K562 (cell line): ENCODE results near the gene BRD3OS. TPM values are rescaled to one million over a fixed set of nuclear protein-coding genes. Genes with fewer than 3 reads are reported as not detected.
A peak's percentile ranks its signal among the peaks of the same experiment; 100 is the strongest.

ENCODE experiments used
- BACH1 ChIP-seq: fragments of 200-800 bp; sonication (Bioruptor generic); IDR thresholded peaks from 2 replicates; pipeline ENCODE4 v1.6.1; 2016; ENCODE audit warnings: missing genetic modification characterization, missing compliant biosample characterization
- E2F3 ChIP-seq: fragments of 250-450 bp; sonication (Bioruptor Pico); IDR thresholded peaks from 2 replicates; pipeline ENCODE4 v1.4.0; 2020; ENCODE audit warnings: mild to moderate bottlenecking
- EZH2 ChIP-seq: IDR thresholded peaks from 2 replicates; pipeline ENCODE4 v1.6.1; 2012; ENCODE audit warnings: low read depth, mild to moderate bottlenecking, inconsistent platforms, low read length, borderline replicate concordance
- GABPB2 ChIP-seq: fragments of 250-450 bp; sonication (Bioruptor Pico); conservative IDR thresholded peaks from 2 replicates; pipeline ENCODE4 v1.5.1; 2021; ENCODE audit warnings: mild to moderate bottlenecking
- POLR2G ChIP-seq: fragments of 200-400 bp; formaldehyde crosslinking; IDR thresholded peaks from 2 replicates; pipeline ENCODE4 v1.6.1; 2017; ENCODE audit warnings: low read depth, mild to moderate bottlenecking, antibody characterized with exemption, low read length, moderate library complexity
- RNF2 ChIP-seq: sonication (generic); IDR thresholded peaks from 2 replicates; pipeline ENCODE4 v1.6.1; 2016
- RUNX1 ChIP-seq: sonication (generic); IDR thresholded peaks from 2 replicates; pipeline ENCODE4 v1.6.1; 2016; ENCODE audit warnings: antibody characterized with exemption, low read depth
- TAF7 ChIP-seq: fragments of 450-650 bp; IDR thresholded peaks from 2 replicates; pipeline ENCODE4 v1.6.1; 2016; ENCODE audit warnings: missing genetic modification characterization, missing compliant biosample characterization
- TCF7L2 ChIP-seq: fragments of 150-350 bp; IDR thresholded peaks from 2 replicates; pipeline ENCODE4 v1.6.1; 2016; ENCODE audit warnings: low read depth, mild to moderate bottlenecking, low read length, moderate library complexity
- ZFP36 ChIP-seq: fragments of 150-350 bp; IDR thresholded peaks from 2 replicates; pipeline ENCODE4 v1.6.1; 2018; ENCODE audit warnings: low read length, low read depth; ENCODE audit not compliant: partially characterized antibody
- ZNF121 ChIP-seq: sonication (generic); formaldehyde crosslinking; conservative IDR thresholded peaks from 2 replicates; pipeline ENCODE4 v1.8.0; 2022; ENCODE audit warnings: missing genetic modification reagents
- ZNF217 ChIP-seq: sonication (generic); formaldehyde crosslinking; IDR thresholded peaks from 2 replicates; pipeline ENCODE4 v1.8.0; 2022; ENCODE audit warnings: mild to moderate bottlenecking, missing genetic modification reagents
- ZNF24 ChIP-seq: fragments of 450-650 bp; IDR thresholded peaks from 2 replicates; pipeline ENCODE4 v1.6.1; 2016
- ZNF347 ChIP-seq: fragments of 450-650 bp; formaldehyde crosslinking; IDR thresholded peaks from 2 replicates; pipeline ENCODE4 v1.4.0; 2020; ENCODE audit warnings: low read depth, mild to moderate bottlenecking, moderate library complexity
- ZNF408 ChIP-seq: fragments of 250-450 bp; sonication (Bioruptor Pico); IDR thresholded peaks from 2 replicates; pipeline ENCODE4 v1.4.0; 2020; ENCODE audit warnings: low read depth, mild to moderate bottlenecking, moderate library complexity
- ZNF780A ChIP-seq: fragments of 250-450 bp; sonication (Bioruptor Pico); IDR thresholded peaks from 2 replicates; pipeline ENCODE4 v1.5.0; 2021; ENCODE audit warnings: mild to moderate bottlenecking
- polyA plus RNA-seq, 8 experiments: library from polyadenylated mRNA; depleted of rRNA in 4 of 8; stranded (reverse) in 5 of 8; unstranded in 3 of 8; fragments of >200 nt; fragmentation: Nextera tagmentation in 2 of 8; fragmentation: Illumina TruSeq in 1 of 8; extraction: Ambion mirVana in 2 of 8; extraction: Trizol in 1 of 8; gene quantifications; 2 replicates each; pipeline versions ENCODE4 v1.2.1 to v1.2.3, GENCODE V29; 2011 to 2014; ENCODE audit warnings: inconsistent platforms in 1 of 8, missing spikeins in 1 of 8
- total RNA-seq, 7 experiments: library from RNA; depleted of rRNA in 6 of 7; stranded (reverse); fragments of >200 nt in 6 of 7; fragmentation: Illumina TruSeq in 2 of 7; extraction: Trizol in 2 of 7; gene quantifications; 2 replicates each; pipeline versions ENCODE4 v1.2.1 to v1.2.3, GENCODE V29; 2011 to 2021; ENCODE audit warnings: low replicate concordance in 1 of 7
- TF ChIP-seq, protein P1 (sequence below): IDR thresholded peaks from 2 replicates; pipeline ENCODE4 v1.6.1; 2011; ENCODE audit not compliant: insufficient read length; ENCODE audit errors: extremely low read depth
- TF ChIP-seq, protein P2 (sequence below): fragments of 250-450 bp; sonication (Bioruptor Pico); IDR thresholded peaks from 2 replicates; pipeline ENCODE4 v1.8.0; 2021; ENCODE audit warnings: moderate library complexity, mild to moderate bottlenecking, inconsistent platforms
- TF ChIP-seq, protein P3 (sequence below), 2 experiments: fragments of 450-650 bp in 1 of 2; sonication (generic) in 1 of 2; formaldehyde crosslinking in 1 of 2; IDR thresholded peaks; 2 replicates each; pipeline versions ENCODE4 v1.7.1 to v1.9.0; 2016 to 2022; ENCODE audit warnings: inconsistent platforms in 1 of 2, mild to moderate bottlenecking in 1 of 2, missing genetic modification reagents in 1 of 2

BRD3OS gene
- total and polyA plus RNA-seq, 9 of the 15 experiments (the other 6 are each of a cell fraction or from before 2014, with no cell fraction given): 1.1 to 8.7 (median 5.9) TPM

DNA sequence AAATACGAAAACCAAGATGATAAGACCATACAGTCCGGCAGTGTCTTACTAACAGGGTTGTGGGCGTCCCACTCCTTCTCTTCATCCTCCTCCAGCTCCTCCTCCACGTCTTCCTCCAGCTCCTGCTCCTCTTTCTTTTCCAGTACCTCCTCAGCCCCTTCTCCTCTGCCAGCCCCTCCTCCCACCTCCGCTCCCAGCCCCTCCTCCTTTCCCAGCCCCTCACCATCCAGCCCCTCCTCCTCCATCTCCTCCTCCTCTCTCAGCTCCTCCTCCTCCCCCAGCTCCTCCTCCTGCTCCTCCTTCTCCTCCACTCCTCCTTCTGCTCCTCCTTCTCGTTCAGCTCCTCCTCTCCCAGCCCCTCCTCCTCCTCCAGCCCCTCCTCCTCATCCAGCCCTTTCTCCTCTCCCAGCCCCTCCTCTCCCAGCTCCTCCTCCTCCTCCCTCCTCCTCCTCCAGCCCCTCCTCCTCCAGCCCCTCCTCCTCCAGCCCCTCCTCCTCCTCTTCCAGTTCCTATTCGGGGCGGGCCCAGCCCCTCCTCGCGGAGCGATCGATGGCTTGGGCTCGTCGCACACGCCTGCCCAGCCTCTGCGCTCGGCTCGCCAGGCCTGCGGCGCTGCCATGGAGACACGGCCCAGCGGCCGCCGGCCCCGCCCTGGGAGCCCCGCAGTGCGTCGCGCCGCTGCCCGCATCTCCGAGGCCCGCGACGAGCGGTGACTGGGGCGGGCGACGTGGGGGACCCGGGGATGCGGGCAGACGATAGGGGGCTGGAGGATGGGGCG lies at the start of gene BRD3OS (continued):
- no peak for TF ChIP-seq E2F3 (CRISPR knock-in tag)
- no peak for TF ChIP-seq GABPB2 (CRISPR knock-in tag)
- no peak for TF ChIP-seq ZNF217 (CRISPR knock-in tag)
- no peak for TF ChIP-seq RNF2
- no peak for TF ChIP-seq ZFP36
- TF ChIP-seq TCF7L2: no peak
- no peak for TF ChIP-seq ZNF121 (CRISPR knock-in tag)
- TF ChIP-seq, protein P1, sequence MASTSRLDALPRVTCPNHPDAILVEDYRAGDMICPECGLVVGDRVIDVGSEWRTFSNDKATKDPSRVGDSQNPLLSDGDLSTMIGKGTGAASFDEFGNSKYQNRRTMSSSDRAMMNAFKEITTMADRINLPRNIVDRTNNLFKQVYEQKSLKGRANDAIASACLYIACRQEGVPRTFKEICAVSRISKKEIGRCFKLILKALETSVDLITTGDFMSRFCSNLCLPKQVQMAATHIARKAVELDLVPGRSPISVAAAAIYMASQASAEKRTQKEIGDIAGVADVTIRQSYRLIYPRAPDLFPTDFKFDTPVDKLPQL: no peak
- no peak; the same call in 1 of the 2 replicates for TF ChIP-seq TAF7 (tag)
- TF ChIP-seq POLR2G: peak; percentile 70
- no peak for TF ChIP-seq ZNF780A
- TF ChIP-seq ZNF408 (CRISPR knock-in tag): no peak
- no peak for TF ChIP-seq ZNF347 (CRISPR knock-in tag)
- TF ChIP-seq ZNF24: no peak
- TF ChIP-seq RUNX1: no peak
- TF ChIP-seq, protein P2, sequence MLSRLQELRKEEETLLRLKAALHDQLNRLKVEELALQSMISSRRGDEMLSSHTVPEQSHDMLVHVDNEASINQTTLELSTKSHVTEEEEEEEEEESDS (CRISPR knock-in tag): no peak
- TF ChIP-seq BACH1 (tag): no peak
- TF ChIP-seq, protein P3, sequence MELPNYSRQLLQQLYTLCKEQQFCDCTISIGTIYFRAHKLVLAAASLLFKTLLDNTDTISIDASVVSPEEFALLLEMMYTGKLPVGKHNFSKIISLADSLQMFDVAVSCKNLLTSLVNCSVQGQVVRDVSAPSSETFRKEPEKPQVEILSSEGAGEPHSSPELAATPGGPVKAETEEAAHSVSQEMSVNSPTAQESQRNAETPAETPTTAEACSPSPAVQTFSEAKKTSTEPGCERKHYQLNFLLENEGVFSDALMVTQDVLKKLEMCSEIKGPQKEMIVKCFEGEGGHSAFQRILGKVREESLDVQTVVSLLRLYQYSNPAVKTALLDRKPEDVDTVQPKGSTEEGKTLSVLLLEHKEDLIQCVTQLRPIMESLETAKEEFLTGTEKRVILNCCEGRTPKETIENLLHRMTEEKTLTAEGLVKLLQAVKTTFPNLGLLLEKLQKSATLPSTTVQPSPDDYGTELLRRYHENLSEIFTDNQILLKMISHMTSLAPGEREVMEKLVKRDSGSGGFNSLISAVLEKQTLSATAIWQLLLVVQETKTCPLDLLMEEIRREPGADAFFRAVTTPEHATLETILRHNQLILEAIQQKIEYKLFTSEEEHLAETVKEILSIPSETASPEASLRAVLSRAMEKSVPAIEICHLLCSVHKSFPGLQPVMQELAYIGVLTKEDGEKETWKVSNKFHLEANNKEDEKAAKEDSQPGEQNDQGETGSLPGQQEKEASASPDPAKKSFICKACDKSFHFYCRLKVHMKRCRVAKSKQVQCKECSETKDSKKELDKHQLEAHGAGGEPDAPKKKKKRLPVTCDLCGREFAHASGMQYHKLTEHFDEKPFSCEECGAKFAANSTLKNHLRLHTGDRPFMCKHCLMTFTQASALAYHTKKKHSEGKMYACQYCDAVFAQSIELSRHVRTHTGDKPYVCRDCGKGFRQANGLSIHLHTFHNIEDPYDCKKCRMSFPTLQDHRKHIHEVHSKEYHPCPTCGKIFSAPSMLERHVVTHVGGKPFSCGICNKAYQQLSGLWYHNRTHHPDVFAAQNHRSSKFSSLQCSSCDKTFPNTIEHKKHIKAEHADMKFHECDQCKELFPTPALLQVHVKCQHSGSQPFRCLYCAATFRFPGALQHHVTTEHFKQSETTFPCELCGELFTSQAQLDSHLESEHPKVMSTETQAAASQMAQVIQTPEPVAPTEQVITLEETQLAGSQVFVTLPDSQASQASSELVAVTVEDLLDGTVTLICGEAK (IDR thresholded peaks at IDR 0.05): peak; percentile 32; the same call in 1 of the 2 replicates
- TF ChIP-seq, protein P3 (CRISPR knock-in tag; IDR thresholded peaks at IDR 0.05): no peak
- no peak for TF ChIP-seq EZH2
